GM21360 (cell line): Measurements from ENCODE around the gene ANGPTL2.

Experiments used
- ATAC-seq: cut with Tn5 transposase; IDR thresholded peaks from one replicate; pipeline ENCODE4 v1.9.1; 2021; ENCODE audit warnings: mild to moderate bottlenecking, moderate library complexity; ENCODE audit not compliant: unreplicated experiment

ANGPTL2 gene

DNA sequence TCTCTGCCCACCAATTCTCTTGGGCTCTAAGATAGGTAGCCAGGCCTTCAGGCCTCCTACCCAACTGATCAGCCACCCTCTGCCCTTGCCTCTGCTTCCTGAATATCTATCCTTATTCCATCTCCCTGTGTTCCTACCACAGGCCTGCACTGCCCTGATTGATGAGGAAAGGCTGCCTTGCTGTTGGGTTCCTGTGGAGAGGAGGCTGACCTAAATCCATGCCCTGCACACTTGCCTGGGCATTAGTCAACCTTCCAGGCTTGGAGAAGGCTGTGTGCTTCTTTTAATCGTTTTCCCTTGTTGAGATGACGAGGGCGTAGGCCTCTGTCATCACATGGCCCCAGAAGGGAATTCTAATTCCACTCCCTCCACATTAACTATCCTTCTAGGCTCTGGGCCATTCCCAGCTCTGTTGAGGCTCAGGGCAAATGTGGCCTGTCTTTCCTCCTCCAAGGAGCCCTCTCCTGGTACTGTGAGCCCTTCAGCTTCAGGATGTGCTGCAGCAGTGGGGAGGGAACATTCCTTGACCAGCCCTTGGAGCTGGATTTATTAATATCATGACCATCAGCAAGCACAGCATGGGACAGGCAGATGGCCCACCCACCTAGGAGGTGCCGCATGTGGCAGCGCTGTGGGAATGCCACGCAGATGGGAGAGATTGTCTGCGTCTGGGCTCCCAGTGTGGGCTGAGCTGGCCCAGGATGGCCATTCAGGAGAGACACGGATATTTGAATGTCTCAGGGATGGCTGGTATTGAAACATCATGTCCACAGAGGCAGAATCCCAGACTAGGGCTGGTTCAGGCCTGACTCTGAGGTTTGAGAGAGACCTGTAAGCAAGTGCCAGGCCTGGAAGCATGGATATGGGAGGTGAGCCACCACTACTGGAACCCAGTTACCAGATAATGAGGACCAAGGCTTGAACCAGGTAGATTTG lies 40.9 kb downstream of the ANGPTL2 start:
- no peak for ATAC-seq

DNA sequence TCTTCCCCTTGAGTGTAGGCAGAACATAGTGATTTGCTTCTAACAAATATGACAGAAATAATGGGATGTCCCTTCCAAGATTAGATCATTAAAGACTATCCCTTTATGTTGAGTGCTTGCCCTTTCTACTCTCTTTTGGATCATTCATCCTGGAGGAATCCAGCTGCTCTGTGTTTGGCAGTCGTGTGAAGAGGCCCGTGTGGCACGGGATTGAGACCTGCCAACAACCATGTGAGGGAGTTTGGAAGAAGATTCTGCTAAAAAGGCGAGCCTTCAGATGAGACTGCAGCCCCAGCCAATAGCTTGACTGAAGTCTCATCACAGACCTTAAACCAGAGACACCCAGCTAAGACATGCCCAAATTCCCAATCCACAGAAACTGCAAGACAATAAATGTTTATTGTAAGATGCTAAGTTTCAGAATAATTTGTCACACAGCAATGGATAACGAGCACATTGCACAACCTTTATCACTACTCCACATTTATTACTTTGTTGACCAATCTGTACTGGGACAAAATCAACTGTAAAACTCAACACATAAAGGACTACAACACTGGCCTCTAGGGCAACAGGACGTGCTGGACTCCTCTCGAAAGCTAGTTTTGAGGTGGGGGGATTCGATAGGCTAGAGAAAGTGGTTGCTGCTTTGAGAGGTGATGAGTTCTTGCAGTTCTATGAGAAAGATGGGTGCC lies 42.8 kb downstream of the ANGPTL2 start:
- no peak for ATAC-seq

DNA sequence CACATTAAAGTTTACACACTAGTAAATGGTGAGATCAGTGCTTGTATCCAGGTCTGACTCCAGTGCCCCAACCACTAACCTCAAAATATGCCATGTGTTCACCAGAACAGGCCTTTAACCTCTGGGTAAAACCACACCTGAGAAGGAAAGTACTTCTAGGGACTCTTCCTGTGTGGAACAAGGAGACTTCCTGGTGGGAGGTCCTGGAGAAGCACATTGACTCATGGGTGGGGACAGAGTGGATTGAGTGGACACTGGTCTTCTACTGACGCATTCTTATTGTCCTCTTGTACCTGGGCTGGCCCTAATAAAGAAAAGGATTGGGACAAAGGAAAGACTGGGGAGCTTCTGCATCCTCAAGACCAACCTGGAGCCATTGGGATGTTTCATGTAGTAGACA lies 43.4 kb downstream of the ANGPTL2 start:
- no peak for ATAC-seq

DNA sequence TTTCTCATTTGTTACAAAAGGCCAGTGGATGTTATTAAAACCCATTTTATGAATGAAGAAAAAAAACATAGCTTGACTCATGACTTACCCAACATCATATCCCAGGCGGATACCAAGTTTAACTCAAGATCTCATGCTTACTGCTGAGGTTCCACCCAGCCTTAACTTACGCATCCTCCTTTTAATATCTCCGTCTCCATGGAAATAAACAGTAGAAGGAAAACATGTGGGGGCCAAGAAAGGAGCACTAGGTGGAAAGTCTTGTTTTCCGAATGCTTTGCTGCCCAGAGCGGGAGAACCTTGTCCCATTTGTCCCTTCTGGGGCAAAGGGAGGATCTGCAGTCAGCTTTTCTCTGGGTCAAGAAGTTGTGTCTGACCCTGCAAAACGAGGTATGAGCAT lies 44.1 kb downstream of the ANGPTL2 start:
- no peak for ATAC-seq

DNA sequence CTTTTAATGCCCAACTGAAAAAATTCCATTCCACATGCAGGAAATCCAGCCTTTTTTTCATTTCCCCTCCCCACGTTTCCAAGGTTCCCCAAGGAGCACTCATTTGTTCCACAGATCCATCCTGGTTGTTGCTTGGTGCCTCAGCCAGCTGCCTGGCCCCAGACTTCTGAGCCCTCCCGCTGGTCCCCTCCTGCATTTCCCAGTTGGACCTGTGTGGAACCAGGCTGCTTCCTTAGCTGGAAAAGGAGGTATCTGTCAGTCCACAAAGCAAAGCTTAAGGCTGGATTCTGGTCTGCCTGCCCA lies 44.8 kb downstream of the ANGPTL2 start:
- ATAC-seq, result no peak

DNA sequence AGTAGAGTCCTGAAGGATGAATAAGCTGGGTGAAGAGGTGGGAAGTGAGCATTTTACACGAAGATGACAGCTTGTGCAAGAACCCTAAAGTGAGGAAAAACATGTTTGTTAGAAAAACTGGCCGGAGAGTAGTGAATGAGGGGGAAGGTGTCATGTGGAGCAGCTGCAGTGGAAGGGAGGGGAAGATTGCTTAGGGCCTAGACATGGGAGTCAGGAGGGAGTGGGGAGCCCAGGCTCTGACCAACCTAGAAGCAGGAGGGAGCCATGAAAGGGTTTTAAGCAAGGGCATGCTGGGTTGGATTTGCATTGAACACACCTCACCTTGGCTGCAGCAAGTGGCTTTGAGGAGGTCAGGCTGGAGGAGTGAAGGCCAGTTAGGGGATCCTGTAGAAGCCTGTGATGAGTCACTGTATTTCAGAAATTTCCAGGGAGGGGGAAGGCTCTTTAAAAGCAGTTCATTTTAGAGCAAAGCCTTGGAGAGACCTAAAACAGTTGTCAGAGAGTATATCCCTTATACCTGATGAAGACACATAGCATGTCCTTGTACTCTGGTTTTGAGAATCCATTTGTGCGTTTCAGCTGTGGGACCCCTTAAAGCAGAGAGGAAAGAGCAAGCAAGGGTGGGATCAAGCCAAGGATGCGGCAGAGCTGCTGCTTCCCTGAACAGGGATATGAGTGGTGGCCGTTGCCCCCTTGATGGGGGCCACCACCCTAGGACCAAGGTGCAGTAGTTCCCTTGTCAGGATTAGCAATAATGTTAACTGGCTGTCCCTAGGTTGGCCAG lies 45.4 kb downstream of the ANGPTL2 start:
- ATAC-seq, result no peak

DNA sequence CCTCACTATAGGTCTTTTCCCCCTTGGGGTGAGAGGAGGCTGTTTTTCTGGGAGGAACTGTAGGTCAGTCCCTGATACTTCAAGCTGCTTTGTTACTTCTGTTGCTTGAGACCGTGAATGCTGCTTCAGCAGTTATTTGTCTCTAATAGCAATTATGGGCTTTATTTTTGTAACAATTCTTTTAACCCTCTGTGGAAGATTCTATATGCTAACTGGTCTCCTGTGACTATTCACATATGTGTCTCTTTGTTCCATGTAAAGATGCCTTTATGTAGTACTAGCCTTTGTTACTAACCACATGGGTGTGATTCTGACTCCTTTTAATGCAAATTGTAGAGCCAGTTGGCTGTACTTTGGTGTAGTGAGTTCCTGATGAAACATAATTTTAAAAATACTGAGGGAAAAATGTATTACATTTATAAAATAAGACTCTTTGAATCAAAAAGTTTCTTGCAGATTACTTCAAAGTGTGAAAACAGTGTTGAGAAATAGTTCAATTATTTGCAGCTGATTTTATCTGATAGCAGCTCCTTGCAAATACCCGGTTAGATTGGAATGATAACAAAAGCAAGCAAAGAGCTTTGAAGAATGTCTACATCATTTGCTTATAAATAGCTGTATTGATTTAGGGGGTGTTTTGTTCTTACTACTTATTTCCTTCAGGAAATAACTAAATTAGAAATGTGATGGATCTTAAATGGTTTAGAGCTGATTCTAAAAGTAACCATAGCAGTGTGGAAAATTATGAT lies 46.6 kb downstream of the ANGPTL2 start:
- ATAC-seq, result no peak

DNA sequence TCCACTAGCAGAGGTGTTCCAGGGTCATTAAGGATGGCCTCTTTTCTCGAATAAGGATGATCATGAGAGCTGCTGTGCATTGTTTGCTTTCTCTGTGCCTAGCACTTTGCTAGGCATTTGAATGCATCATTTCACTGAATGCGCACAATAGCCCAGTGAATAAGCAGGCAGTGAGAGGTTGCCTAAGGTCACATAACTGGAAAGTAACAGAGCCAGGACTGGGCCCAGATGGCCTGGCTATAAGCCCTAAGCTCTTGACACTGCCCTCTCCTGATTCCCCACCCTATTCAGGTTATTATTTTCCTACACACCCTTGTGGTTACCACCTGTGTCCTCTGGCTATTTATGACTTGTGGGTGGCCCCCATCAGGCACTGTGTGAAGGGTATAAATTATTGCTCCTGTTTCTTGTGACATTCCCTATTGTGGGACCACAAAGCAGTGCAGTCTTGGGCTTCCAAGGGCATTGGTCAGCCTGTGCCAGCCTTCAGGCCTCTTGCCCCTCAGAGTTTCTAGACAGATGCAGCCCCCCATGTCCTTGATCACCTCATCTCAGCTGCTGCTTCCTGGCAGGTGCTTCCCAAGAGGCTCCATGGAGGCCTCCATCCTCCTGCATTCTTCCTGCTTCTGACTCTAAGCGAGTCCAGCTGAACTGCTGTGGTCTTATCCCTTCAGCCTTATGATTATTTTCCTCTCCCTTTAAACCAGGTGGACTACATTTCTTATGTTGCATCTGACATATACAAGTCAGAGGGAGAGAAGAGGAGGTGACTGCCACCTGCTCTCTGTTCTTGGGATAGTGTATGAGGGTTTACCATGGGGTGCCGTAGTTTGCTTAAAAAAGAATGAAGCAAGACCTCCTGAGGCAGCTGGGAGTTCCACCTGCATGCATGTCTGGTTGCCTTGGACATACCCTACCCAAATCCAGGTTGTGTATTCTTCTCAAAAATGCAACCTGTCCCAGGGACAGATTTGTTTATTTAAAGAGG lies 47.6 kb downstream of the ANGPTL2 start:
- no peak for ATAC-seq

DNA sequence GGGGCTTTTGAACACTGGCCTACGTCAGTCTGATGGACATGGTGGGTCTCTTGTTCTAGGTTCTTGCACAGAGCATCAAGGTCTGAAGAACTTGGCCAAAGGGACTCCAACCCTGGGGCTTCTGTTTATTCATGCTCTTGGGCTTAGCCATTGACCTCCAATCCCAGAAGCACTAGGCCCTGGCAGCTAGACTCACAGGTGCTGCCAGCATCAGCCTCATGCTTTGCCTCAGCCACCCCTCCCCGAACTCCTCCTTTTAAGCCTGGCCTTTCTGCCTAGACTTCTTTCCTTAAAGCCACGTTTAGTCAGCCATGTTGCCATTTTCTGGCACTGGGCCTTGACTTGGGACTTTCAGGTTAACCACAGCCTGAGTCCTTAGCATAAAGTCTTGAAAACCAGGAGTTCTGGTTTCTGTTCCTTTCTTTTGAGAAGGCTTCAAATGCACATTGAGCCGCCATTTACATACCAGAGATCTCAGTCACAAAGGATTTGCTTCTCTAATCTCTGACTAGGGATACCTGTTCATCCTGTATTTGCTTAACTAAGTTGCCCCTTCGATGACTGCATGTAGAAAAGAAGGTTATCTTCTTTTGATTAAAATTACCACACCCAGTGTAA lies 54.7 kb downstream of the ANGPTL2 start:
- no peak for ATAC-seq

DNA sequence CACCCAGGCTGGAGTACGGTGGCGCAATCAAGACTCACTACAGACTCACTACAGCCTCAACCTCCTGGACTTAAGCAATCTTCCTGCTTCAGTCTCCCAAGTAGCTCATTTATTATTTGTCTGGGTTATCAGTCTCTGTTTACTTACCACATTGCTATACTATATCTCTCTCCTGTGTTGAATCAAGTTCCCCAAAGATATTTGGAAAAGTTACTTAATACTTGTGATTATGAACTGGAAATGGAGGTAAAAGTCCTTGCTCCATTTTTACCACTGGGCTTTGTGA lies 55.6 kb downstream of the ANGPTL2 start:
- ATAC-seq, result no peak

DNA sequence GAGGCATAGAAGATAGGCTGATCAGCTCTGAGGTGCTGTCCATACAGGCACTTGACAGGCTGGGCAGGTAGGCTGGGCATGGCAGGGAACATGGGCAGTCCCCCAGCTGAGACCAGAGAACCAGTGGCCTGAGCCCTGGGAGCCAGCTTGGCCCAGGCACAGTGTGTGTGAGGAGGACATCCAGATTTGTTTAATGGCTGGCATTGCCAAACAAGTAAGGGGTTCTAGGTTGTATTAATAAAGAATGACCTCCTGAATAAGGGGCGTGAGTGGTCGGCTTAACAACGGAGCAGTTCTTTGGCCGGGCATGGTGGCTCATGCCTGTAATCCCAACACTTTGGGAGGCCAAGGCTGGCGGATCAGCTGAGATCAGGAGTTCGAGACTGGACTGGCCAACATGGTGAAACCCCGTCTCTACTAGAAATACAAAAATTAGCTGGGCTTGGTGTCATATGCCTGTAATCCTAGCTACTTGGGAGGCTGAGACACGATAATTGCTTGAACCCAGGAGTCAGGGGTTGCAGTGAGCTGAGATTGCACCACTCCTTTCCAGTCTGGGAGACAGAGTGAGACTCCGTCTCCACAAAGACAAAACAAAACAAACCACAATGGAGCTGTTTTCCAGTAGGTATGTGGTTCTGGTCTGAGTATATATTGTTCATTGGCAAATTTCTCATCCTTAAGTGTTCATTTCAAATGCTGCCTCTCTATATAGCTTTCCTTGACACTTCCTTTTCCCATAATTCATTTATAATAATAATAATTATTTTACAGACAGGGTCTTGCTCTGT lies 56.2 kb downstream of the ANGPTL2 start:
- ATAC-seq, result no peak

DNA sequence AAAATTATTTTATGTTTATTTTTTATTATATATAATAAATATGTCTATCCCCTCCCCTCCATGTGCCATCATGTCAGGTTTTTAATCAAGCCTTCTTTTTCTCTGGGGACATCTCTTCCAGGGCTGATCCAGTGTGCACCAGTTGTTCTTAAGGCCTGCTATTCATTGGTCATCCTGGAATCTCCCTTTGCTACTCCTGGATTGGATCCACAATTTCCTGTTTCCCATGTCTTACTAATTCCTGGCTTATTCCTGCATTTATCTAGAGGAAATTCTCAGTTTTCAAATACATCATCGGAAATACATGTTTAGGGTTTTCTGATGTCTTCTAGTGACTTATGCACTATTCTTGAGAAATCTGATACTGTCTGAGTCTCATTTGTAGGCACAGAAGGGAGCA lies 56.8 kb downstream of the ANGPTL2 start:
- no peak for ATAC-seq

DNA sequence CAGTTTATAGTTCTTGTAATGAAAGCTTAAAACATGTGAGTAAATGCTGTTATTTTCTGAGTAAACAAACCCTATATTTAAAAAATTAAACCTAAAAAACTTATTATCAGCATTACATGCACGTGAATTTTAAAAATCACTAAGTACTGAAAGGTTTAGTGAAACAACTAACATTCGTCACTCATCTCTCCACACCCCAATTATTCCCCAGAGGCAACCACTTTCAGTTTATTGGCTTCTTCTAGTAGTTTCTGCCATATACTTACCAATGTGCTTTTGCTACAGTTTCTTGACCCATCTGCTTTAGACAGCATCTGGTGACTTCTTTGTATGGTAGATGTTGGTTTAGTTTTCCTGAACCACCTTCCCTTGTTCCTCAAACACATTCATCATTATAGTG lies 58.1 kb downstream of the ANGPTL2 start:
- ATAC-seq, result no peak

DNA sequence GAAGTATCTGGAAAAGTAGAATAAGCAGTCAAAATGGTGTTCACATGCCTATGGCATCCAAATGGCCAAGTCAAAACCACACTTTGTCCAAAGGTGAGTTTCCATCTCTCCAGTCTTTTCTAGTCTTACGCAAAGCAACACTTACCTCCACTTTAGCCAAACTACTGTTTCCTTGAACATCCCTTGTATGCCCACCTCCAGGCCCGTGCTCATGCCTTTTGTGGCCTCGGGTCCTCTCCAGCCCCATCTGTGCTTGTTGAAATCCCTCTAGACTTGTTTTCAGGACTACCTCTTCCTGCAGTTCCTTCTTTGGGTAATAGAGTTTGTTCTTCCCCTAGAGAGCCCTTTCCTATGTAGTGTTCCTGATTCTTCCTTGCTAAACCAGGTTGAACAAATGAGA lies 61.0 kb downstream of the ANGPTL2 start:
- ATAC-seq, result no peak

DNA sequence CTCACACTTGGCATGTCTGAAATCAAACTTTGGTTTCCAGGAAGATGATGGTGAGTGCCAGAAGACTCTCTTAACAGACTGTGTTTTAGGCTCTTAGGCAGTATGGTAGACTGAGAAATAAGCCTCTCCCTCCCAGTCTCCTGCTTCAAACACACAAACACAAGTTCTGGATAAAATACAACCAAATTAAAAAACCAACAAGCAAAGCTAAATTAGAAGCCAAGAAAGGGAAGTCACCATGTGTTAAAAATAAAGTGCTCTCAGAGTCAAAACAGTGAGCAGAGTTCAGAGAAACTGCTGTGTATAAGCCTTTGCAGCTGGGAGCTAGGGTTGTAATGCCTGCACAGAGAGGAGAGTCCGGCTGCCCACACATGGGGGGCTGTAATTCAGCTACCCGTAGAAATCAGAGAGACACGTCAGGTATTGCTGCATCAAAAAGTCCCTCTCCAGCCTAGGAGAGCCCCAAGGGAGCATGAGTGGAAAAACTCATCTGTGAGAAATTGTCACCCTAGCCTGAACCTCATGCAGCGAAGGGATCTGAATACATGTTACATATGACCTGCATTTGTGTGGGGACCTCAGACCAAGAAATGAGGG lies 62.6 kb downstream of the ANGPTL2 start:
- no peak for ATAC-seq

DNA sequence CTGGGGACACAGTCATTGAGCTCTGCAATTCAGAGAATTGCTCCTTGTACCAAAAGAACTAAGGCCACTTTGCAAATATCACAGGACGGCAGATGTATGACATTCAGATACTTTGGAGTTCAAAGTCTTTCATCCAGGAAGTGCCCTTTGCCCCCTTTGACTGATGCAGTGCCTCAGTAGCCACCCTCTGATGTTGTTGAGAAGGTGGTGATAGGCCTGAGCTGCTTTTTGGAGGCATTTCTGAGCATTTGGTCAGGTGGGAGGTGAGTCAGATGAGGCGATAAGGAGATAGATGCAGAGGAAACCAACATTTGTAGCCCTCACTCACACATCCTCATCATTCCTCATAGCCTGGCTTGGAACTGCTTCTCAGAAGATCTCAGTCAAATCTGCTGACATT lies 63.4 kb downstream of the ANGPTL2 start:
- ATAC-seq, result no peak

DNA sequence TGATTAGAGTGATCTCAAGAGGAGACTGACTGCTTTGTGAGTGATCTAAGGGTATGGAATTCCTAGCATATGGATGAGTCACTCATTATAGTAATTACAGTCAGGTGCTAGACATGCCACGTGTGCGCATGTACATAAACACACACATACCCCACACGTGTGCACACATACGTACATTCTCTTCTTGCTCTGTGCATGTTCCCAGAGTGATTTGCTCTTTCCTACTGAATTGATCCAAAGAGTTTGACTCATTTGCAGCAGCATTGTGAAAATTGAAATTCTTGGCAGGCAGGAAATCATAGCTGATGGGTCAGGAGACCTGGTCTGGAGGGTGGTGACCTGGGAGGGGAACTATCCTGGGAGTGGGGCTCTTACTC lies 63.8 kb downstream of the ANGPTL2 start:
- ATAC-seq, result no peak

DNA sequence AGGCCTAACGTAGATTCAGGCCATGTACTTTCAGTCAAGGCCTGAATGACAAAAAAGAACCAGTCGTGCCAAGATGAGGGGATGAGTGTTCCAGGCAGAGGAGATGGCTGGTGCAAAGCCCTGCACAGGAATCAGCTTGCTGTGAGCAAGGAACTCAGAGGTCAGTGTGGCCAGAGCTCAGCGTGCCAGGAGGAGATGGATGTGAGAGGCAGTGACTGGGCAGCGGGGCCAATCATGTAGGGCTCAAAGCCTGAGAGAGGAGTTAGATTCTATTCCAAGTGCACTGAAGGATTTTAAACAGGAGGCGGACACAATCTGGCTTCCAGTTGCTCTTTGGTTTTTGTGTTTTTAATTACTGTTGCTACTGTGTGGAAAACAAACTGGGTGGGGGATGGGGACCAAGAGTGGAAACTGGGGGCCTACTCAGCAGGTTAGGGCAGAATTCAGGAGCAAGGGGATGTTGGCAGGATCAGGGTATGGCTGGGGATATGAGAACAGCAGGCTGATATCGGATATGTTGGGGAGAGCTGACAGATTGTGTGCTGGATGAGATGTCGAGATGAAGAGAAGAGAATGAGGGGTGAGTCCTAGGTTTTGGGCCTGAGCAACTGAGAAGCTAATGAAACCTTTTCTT lies 64.3 kb downstream of the ANGPTL2 start:
- ATAC-seq, result no peak
